ENCODE measurements around the gene DBR1. TPM values are rescaled to one million over a fixed set of nuclear protein-coding genes. Genes with fewer than 3 reads are reported as not detected.

DBR1 gene
- total RNA-seq, 1 experiment from 2014 or later: 33.1 TPM

- H3K4me3 ChIP-seq (ENCODE audit: low read depth, low read length, poor library complexity, severe bottlenecking): no peak overlapping the region
- intact Hi-C loops (cut with micrococcal nuclease; ENCODE audit: unreplicated experiment): no loop called here
- CTCF ChIA-PET: no interaction called here
Observed at GRCh38 chr3:138202945-138203701, 28.4 kb upstream of the DBR1 start.

GRCh38 chr3:138200424-138200823, 25.7 kb upstream of the DBR1 start:
- Histone ChIP-seq H3K27me3 (replicated peaks; ENCODE audit: insufficient read depth, low read depth, low read length, poor library complexity) (no peaks in the 10 kb centered on the region), H3K4me3 (ENCODE audit: low read depth, low read length, poor library complexity, severe bottlenecking) (no peak overlapping the region), H3K9me3 (ENCODE audit: low read depth, low read length, poor library complexity, severe bottlenecking) (no peaks in the 10 kb centered on the region), H3K36me3 (ENCODE audit: insufficient read depth, low read length, poor library complexity, severe bottlenecking) (no peaks in the 10 kb centered on the region), H3K27ac (ENCODE audit: low read depth, low read length, poor library complexity, severe bottlenecking) (no peak overlapping the region), H3K4me1 (ENCODE audit: insufficient read depth, low read length, poor library complexity, severe bottlenecking) (no peaks in the 10 kb centered on the region)
- TF ChIP-seq EZH2 (IDR thresholded peaks at IDR 0.05; ENCODE audit: borderline replicate concordance, low read depth, low read length, poor library complexity, severe bottlenecking): no peak
- TF ChIP-seq CTCF (conservative IDR thresholded peaks at IDR 0.05; ENCODE audit: low read depth, low read length): no peak
- ChIA-PET POLR2A (ENCODE audit: low non-redundant PET) (no interaction called here), CTCF (no interaction called here)
- no peak for DNase-seq (ENCODE audit: low spot score)
- BruUV-seq (replicated peaks): no TSS peak
- intact Hi-C loops (cut with micrococcal nuclease; ENCODE audit: unreplicated experiment): no loop called here

More at GRCh38 chr3:138202945-138203701, 28.4 kb upstream of the DBR1 start:
- no peaks in the 10 kb centered on the region for H3K4me1 ChIP-seq (ENCODE audit: insufficient read depth, low read length, poor library complexity, severe bottlenecking)
- no peak for DNase-seq (ENCODE audit: low spot score)
- H3K9me3 ChIP-seq (ENCODE audit: low read depth, low read length, poor library complexity, severe bottlenecking): no peaks in the 10 kb centered on the region
- POLR2A ChIA-PET (ENCODE audit: low non-redundant PET): no interaction called here
- H3K27me3 ChIP-seq (replicated peaks; ENCODE audit: insufficient read depth, low read depth, low read length, poor library complexity): no peaks in the 10 kb centered on the region
- no peak overlapping the region for H3K27ac ChIP-seq (ENCODE audit: low read depth, low read length, poor library complexity, severe bottlenecking)
- H3K36me3 ChIP-seq (ENCODE audit: insufficient read depth, low read length, poor library complexity, severe bottlenecking): no peaks in the 10 kb centered on the region
- BruUV-seq (replicated peaks): no TSS peak
- TF ChIP-seq CTCF (conservative IDR thresholded peaks at IDR 0.05; ENCODE audit: low read depth, low read length) (no peak), EZH2 (IDR thresholded peaks at IDR 0.05; ENCODE audit: borderline replicate concordance, low read depth, low read length, poor library complexity, severe bottlenecking) (no peak)

GRCh38 chr3:138199851-138200250, 25.1 kb upstream of the DBR1 start:
- CTCF ChIA-PET: no interaction called here
- H3K27ac ChIP-seq (ENCODE audit: low read depth, low read length, poor library complexity, severe bottlenecking): no peak overlapping the region
- no peak overlapping the region for H3K4me3 ChIP-seq (ENCODE audit: low read depth, low read length, poor library complexity, severe bottlenecking)
- no peaks in the 10 kb centered on the region for H3K4me1 ChIP-seq (ENCODE audit: insufficient read depth, low read length, poor library complexity, severe bottlenecking)
- no peak for TF ChIP-seq EZH2 (IDR thresholded peaks at IDR 0.05; ENCODE audit: borderline replicate concordance, low read depth, low read length, poor library complexity, severe bottlenecking)
- no peak for TF ChIP-seq CTCF (conservative IDR thresholded peaks at IDR 0.05; ENCODE audit: low read depth, low read length)
- no peaks in the 10 kb centered on the region for H3K9me3 ChIP-seq (ENCODE audit: low read depth, low read length, poor library complexity, severe bottlenecking)
- DNase-seq (ENCODE audit: low spot score): no peak
- no TSS peak for BruUV-seq (replicated peaks)
- no peaks in the 10 kb centered on the region for H3K36me3 ChIP-seq (ENCODE audit: insufficient read depth, low read length, poor library complexity, severe bottlenecking)
- intact Hi-C loops (cut with micrococcal nuclease; ENCODE audit: unreplicated experiment): no loop called here
- no peaks in the 10 kb centered on the region for H3K27me3 ChIP-seq (replicated peaks; ENCODE audit: insufficient read depth, low read depth, low read length, poor library complexity)
- POLR2A ChIA-PET (ENCODE audit: low non-redundant PET): no interaction called here
